ENCODE measurements around the gene MITF. TPM values are rescaled to one million over a fixed set of nuclear protein-coding genes. Genes with fewer than 3 reads are reported as not detected.

MITF gene
- polyA plus RNA-seq, 4 donors, result 3.3 to 45.7 (median 41.8) TPM

- no peak for DNase-seq (ENCODE audit: low read depth in 4 of 4, low spot score in 3 of 4)
These were observed 13.0 kb downstream of the MITF start for GRCh38 chr3:69752241-69752640.

DNA sequence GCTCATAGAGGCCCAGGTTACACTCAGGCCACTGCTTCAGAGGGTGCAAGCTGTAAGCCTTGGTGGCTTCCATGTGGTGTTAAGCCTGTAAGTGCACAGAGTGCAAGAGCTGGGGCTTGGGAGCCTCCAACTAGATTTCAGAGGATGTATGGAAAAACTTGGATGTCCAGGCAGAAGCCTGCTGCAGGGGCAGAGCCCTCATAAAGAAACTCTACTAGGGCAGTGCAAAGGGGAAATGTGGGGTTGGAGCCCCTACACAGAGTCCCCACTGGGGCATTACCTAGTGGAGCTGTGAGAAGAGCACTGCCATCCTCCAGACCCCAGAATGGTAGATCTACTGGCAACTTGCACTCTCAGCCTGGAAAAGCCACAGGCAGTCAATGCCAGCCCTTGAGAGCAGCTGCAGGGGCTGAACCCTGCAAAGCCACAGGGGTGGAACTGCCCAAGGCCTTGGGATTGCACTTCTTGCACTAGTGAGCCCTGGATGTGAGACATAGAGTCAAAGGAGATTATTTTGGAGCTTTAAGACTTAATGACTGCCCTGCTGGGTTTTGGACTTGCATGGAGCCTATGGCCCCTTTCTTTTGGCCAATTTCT is 14.0 kb downstream of the MITF start:
- DNase-seq (ENCODE audit: low read depth in 4 of 4, low spot score in 3 of 4), result no peak

DNA sequence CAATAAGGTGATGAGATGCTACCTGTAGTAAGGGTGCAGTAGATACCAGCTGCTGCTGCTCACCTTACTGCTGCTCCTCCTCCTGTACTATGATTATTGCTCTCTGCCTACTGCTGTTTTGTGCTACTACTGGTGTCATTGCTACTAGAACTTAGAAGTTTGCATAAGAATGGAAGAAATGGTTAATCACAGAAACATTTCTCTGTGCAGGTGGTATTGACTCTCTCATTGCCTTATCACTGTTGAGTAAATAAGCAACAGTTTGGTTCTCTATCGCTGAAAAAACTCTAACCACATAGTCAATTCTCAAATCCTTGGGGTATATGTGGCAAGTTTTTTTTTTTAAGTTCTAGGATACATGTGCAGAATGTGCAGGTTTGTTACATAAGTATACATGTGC is 16.5 kb downstream of the MITF start:
- no peak for DNase-seq (ENCODE audit: low read depth in 4 of 4, low spot score in 3 of 4)

DNA sequence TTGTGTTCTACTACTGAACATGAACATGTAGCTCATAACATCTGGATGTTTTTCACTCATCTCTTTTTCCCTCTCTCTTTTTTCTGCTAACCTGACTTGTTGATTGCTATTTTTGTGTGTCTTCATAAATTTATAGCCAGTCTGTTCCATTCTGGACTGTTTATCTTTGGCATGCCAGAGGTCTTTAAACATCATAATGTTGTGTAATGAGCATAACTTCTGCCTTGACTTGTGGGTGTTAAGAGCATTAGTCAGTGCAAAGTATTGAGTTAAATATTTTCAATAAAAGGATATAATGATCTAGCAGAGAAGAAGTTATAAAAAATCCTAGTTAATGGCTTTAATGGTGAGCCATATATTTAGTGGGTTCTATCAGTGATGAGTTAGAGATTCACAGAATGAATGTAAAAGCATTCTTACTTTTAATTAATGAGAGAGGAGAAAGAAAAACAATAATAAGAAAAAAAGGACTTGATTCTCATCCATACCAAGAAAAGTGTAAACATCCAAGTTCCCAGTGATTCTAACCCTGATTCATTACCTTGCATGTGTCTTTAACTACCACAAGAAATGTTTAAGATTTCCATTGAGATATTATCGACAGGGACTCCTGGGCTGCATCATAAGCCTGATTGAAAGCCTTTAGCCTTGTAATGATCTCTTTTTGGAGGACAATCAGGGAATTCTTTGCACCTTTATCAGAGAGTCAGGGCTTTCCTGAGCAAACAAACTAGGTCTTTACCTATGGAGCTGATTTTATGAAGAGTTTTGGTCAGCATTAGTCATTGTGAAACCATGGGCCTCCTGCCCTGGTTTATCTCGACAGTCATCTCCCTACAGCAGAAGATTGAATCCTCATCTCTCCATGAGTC is 22.9 kb downstream of the MITF start:
- DNase-seq (ENCODE audit: low read depth in 4 of 4, low spot score in 3 of 4), result no peak

DNA sequence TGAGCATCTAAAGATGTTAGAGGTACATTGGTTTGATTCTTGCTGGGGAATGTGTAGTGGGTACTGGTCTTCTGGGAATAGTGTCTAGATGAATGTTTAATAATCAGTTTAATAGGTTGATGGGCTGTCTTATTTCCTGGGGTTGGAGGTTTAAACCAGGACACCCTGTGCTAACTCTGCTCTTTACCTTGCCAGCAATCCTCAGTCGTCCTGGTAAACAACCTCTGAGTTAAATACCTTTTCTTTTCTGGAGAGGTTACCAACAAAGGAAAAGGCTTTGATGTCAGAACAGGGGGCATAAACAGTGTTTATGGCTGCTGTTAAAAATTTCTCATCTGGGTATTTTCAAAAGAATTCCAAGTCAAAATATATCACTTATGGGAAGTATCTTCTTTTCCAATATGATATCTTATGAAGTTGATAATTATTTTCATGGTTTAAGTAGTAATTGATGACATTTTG is 23.5 kb downstream of the MITF start:
- no peak for DNase-seq (ENCODE audit: low read depth in 4 of 4, low spot score in 3 of 4)

DNA sequence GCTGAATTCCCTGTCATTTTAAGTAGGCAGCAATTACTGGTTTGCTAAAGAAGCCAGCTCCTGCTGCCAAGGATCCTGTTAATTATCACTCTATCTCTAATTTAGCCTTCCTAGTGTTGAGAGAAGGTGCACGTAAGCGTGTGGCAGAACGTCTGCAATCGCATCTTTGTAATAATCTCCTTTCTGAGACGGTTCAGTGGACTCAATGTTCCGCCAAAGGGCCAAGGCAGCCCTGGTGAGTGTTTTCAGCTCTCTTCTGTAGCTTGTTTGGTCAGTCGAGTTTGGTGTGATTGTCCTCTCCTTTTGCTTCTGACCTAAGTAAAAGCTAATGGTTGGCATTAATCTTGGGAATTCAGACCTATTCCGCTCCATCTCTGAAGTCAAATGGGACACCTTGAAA is 24.2 kb downstream of the MITF start:
- DNase-seq (ENCODE audit: low read depth in 4 of 4, low spot score in 3 of 4), result no peak

- no peak for DNase-seq (ENCODE audit: low read depth in 4 of 4, low spot score in 3 of 4)
These were observed 25.0 kb downstream of the MITF start for GRCh38 chr3:69764121-69764741.

DNA sequence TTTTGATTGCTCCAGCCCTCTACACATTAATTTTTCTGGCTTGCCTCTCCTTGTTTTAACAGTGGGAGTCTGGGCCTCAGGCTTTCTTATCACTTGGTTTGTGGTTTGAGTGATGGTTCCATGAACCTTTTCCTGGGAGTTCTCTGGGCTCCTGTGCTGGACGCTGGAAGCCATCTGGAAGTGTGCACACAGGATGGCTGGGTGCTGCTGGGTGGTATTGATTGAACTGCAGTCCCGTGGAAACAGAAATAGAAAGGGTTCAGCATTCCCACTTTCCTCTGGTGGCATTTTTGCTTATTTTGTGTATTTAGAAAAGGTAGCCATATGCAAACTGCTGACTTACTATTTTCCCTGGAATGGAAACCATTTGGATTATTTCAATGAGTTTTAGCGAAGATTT is 25.6 kb downstream of the MITF start:
- no peak for DNase-seq (ENCODE audit: low read depth in 4 of 4, low spot score in 3 of 4)

DNA sequence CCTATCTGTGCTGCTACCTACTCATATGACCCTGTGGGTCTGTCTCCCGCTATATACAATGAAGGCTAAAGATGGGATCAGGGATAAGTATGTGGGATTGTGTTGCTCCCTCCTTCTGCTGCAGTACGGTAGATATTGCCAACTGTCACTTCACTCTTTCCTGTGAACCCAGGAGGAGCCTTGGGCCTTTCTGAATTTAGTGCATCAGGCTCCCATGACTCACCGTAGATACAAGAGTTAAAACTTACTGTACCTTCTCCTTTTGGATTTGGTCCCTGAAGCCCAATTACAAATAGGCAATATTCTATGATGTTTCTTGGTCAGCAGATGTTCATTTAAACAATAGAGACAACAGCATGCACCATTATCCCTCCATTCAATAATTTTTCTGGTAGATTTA is 27.4 kb downstream of the MITF start:
- DNase-seq (ENCODE audit: low read depth in 4 of 4, low spot score in 3 of 4), result no peak

DNA sequence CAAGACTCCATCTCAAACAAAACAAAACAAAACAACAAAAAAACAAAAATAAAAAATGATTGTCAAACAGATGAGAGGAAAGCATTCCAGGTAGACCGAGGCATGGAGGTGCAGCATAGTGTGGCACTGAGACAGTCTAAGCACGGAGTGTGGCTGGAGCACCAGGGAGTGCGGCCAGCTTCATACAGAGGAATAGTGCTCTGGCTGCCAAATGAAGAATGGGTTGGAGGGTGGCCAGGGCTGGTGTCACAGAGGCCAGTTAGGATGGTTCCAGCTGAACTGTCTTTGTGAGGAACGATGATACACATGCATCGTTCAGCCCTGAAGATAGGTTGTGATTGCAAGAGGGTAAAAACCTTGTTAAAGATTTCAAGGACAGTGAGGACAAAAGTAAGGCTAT is 28.3 kb downstream of the MITF start:
- DNase-seq (ENCODE audit: low read depth in 4 of 4, low spot score in 3 of 4), result no peak

DNA sequence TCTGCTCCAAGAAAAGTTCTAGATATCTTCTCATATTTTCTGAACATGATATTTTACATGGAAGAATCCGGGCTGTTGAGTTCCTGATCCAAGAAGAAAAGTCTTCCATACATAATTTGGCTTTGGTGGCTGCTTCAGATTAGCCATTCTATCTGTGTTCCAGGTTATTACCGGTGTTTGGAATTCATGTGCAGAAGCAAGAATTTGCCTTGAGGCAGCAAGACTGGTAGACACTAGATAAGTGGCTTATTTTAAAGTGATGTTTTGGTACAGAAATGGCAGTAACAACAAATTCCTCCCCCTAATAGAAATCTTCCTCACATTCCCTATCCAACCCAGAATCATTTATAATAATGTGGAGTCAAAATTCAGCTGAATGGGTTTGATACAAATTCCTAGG is 29.2 kb downstream of the MITF start:
- no peak for DNase-seq (ENCODE audit: low read depth in 4 of 4, low spot score in 3 of 4)

GRCh38 chr3:69770219-69770618 is 31.0 kb downstream of the MITF start:
- peak in 3 of 4 donors; percentile 16 to 49 (median 39) for DNase-seq (ENCODE audit: low read depth in 4 of 4, low spot score in 3 of 4)

GRCh38 chr3:69770976-69771634 is 31.8 kb downstream of the MITF start:
- DNase-seq (ENCODE audit: low read depth in 4 of 4, low spot score in 3 of 4), result no peak

DNA sequence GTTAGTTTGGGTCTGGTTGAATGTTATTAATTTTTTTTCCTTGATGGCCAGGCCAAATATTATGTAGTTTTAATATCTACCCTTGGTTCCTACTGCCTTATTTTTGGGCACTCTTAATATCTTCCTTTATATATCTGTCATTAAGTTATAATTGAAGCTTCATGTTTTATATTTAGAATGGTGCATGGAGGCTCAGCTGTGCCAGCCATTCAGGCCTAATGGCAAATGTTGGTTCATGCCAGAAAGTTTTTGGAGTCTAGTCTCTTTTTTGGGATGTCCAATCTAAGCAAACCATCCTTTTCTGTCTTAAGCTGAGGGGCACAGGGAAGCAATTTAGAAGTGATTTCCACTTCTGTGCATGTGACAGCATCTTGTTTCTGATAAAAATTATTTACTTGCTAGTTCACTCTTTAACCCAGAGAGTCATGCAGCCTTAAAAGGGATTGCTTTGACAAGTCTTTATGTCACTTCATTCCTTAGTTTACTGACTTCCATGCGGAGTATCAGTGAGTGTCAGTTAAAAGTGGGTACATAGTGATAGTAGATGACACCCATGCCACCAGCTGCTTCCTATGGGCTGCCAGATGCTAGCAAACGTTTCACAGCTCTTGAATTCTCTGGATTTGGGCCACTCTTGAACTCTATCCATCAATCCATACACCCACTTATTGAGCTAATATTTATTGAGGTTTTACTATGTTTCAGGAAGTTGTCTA is 33.0 kb downstream of the MITF start:
- DNase-seq (ENCODE audit: low read depth in 4 of 4, low spot score in 3 of 4), result no peak

GRCh38 chr3:69774029-69774428 is 34.8 kb downstream of the MITF start:
- no peak for DNase-seq (ENCODE audit: low read depth in 4 of 4, low spot score in 3 of 4)

GRCh38 chr3:69775751-69776150 is 36.5 kb downstream of the MITF start:
- DNase-seq (ENCODE audit: low read depth in 4 of 4, low spot score in 3 of 4), result no peak

DNA sequence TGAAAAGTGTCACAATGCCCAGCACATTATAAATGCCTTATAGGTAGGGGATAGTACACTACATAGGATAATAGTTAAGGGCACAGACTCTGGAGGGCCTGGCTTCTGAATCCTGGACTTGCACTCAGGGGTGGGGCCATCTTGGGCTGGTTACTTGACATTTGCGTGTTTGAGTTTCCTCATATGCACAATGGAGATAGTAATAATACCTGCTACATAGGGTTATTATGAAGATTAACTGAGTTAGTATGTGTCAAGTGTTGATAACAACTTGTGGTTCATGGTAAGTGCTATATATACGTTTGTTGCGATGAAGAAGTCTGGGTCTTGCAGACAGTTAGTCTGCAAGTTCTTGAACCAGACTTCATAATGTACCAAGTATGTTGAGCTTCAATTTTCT is 37.0 kb downstream of the MITF start:
- DNase-seq (ENCODE audit: low read depth in 4 of 4, low spot score in 3 of 4), result no peak

DNA sequence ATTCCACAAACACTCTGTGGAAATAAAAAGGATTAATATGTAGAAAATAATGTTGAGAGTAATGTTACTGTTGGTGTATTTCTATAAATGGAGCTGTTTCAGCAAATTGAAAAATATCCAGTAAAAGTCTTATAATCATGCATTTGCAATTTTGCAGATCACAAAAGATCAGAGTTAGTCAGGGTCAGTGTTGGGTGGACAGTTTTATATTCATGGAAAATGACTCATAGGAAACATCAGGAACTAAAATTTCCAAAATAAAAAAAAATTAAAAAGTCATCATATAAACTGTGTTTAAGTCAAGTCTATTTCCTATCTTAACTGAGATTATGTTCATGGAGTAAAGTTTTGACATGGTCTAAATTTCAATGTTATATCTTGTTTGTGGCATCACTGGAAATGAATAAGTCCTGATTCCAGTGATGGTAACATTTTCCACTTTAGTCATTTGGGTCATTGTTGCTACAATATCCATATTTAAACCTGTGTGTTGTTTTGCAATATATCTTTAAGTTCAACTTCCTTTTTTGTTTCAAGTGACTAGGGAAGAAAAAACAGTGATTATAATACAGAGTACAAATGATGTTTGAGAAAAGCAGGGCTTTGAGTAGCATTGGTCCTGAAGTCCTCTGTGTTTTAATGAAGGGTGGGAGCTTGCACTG is 37.8 kb downstream of the MITF start:
- no peak for DNase-seq (ENCODE audit: low read depth in 4 of 4, low spot score in 3 of 4)

DNA sequence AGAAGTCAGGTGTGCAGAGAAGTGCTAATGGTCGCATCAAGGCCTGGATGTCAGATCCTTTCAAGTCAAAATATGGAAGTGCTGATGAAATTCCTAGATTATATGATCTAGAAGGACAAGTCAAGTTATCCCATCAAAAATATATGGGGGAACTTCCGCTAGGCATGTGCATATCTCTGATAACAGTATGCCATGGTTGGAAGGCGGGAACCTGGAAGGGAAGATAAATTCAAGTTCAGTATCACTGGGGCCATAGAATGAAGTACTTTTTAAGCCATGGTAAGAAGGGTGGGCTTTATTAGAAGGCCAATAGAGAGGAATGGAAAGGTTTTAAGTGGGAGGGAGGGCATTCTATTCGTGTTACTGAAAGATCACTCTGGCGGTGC is 38.3 kb downstream of the MITF start:
- no peak for DNase-seq (ENCODE audit: low read depth in 4 of 4, low spot score in 3 of 4)

DNA sequence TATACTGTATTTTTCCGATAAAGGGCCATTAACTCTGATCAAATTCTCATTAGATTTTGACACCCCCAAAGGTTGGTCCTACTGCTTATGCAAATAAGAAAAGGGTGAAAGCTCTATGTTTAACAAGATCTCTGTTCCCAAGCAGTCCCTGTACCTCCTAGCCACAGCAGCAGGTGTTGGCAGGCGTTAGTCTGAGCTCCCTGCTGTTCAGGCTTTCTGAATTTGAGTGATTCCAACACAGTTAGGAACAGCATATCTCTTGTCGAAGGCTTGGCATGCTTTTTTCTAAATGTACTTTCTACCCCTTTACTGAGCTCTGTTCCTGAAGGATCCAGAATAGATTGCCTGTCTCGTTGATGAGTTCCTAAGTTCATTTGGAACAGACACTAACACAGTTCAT is 42.3 kb downstream of the MITF start:
- DNase-seq (ENCODE audit: low read depth in 4 of 4, low spot score in 3 of 4), result no peak
